Left hindlimb (tissue), 1 donor: Measurements from ENCODE around the gene HPD.
A peak's percentile ranks its signal among the peaks of the same experiment; 100 is the strongest.
"Not testable (repeated sequence)": the region's sequence is repeated elsewhere in the genome, so short reads cannot be mapped to it uniquely, and the experiment has no call there.

Experiments used
- DNase-seq: peaks from one replicate; pipeline ENCODE4 v3.0.0-alpha.2; 2018

The HPD gene

DNA sequence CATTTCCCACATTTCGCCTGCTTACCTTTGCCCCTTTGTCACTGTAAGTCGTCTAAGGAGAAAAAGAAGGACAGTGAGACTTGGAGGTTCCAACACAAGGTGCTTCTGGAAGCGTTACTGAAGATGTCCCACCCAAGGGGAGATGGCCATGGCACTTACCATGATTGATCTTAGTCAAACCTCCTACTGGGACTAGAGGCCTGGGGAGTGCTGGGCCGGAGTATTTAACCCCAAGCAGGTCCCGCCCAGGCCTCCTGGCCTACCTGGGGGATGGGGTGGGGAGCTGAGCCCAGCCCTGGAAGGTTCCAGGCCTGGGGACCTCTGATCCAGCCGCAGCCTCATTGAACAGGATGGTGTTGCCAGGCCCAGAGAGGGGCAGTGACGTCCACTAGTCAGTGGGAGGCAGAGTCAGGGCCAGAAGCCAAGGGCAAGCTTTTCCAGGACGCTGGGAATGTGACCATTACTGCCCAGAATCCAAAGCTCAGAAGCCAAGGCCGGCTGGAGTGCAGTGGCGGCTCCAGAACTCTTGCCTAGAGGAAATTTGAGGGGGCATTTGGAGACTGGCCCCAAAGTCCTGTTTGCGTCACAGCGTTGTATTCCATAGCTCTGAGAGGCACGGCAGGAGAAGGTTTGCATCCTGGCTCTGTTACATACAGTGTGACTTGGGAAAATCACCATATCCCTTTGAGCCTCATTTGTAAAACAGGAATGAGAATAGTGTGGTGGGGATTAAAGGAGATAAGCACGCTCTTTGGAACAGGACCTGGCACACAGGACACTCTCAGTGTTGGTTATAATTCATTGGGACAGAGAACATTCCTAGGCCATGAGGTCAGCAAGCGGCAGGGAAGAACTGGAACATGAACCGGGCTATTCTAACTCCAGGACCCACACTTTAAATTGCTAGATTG lies at the start of gene HPD:
Gene HPD, minus strand, starts transcription at position 198 of the 911 bp plus-strand sequence. Its CDS starts 36 bp downstream, at position 162.
- DNase-seq: peak; percentile 44

GRCh38 chr12:121905746-121906145 lies 47.1 kb upstream of the HPD start:
- DNase-seq: no peak

- no peak for DNase-seq
Measured at GRCh38 chr12:121903202-121903601, 44.5 kb upstream of the HPD start.

GRCh38 chr12:121899590-121899989 lies 40.9 kb upstream of the HPD start:
- DNase-seq: no peak

DNA sequence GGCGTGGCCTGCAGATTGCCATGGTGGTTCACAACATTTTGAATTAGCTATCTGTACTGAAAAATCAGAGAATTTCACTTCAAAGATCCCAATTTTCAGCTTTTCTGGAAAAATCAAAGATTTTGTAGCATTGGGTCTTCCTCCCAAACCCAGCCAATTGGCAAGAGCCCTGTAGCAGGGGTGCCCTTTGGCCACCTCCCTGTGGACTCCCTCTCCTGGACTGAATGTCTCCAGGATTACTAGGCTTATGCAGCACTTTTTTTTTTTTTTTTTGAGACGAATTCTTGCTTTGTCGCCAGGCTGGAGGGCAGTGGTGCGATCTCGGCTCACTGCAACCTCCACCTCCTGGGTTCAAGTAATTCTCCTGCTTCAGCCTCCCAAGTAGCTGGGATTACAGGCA lies 39.6 kb upstream of the HPD start:
- DNase-seq: no peak

- DNase-seq: no peak
Measured at GRCh38 chr12:121894633-121895032, 36.0 kb upstream of the HPD start.

GRCh38 chr12:121893961-121894460 lies 35.4 kb upstream of the HPD start:
- no peak for DNase-seq

GRCh38 chr12:121892673-121893561 lies 34.3 kb upstream of the HPD start:
- no peak for DNase-seq

DNA sequence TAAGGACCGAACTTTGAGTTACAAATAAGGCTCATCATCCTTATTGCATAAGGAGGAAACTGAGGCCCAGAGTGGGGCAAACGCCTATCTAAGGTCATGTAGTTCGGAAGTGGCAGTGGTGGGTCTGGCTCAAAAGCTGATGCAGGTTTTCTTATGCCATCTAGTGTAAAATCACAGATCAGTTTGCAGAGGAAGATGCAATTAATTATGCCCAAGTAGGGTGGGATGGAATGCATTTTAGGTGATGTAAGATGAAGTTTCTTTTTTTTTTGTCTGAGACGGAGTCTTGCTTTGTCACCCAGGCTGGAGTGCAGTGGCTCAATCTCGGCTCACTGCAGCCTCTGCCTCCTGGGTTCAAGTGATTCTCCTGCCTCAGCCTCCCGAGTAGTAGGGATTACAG lies 31.0 kb upstream of the HPD start:
- not testable (repeated sequence) for DNase-seq

DNA sequence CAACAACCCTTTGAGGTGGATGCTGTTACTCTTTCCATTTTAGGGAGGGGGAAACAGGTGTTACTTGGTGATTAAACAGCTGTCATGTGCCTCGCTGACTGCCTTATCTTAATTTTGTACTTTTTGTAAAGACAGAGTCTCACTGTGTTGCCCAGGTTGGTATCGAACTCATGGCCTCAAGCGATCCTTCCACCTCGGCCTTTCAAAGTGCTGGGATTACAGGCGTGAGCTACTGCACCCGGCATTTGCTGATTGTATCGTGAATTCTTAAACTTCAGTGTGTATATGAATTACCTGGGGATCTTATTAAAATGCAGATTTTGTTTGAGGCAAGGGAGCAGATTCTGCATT lies 30.6 kb upstream of the HPD start:
- DNase-seq: no peak

- DNase-seq: peak; percentile 97
Measured at GRCh38 chr12:121888478-121889273, 30.0 kb upstream of the HPD start, which contains the start of gene PSMD9. Gene PSMD9, plus strand, starts transcription at chr12:121888790. Its CDS starts 67 bp downstream, at chr12:121888857.

DNA sequence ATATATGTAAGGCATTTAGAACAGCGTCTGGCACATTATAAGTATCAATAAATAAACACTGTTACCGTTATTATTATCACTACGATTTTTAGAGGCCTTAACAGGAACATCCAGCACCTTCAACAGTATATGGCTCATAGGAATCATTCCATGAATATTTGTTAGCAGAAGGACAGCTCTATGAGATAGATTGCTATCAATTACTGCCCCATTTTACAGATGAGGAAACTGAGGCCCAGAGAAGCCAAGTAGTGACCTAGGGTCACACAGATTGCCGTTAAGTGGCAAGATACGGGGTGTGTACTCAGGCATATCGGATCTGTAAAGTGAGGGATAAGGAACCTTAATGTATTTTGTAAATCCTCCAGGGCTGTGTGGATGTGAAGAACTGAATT lies 29.4 kb upstream of the HPD start:
- DNase-seq: no peak

- DNase-seq: not testable (repeated sequence)
Measured at GRCh38 chr12:121885129-121885528, 26.5 kb upstream of the HPD start.

DNA sequence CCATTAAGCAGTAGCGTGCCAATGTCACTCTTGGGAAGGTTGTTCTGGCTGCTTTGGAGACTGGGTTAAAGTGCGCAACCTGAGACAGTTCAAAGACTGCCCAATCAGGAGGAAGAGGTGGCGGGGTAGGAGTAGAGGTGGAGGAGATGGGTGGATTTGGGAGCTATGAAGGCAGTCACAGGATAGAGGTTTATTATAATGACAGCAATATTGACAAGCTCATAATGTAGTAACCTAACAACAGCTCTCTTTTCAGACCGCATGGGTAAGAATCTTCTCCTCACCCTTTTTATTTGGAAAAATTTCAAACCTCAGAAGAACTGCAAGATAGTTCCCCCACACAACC lies 24.6 kb upstream of the HPD start:
- DNase-seq: no peak

GRCh38 chr12:121876080-121876447 lies 17.4 kb upstream of the HPD start:
- DNase-seq: not testable (repeated sequence)

DNA sequence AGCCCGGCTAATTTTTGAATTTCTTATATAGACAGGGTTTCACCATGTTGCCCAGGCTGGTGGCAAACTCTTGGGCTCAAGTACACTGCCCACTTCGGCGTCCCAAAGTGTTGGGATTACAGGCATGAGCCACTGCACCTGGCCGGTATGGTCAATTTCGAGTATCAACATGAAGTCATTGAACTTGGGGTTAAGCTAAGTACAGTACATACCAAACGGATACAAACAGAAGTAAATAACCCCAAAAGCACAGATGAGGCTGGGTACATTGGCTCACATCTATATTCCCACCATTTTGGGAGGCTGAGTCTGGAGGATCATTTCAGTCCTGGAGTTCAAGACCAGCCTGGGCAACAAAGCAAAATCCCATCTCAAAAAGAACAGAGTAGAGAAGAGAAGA lies 16.9 kb upstream of the HPD start:
- no peak for DNase-seq

GRCh38 chr12:121874071-121874470 lies 15.4 kb upstream of the HPD start:
- DNase-seq: no peak

- no peak for DNase-seq
Measured at GRCh38 chr12:121873216-121873569, 14.5 kb upstream of the HPD start.

DNA sequence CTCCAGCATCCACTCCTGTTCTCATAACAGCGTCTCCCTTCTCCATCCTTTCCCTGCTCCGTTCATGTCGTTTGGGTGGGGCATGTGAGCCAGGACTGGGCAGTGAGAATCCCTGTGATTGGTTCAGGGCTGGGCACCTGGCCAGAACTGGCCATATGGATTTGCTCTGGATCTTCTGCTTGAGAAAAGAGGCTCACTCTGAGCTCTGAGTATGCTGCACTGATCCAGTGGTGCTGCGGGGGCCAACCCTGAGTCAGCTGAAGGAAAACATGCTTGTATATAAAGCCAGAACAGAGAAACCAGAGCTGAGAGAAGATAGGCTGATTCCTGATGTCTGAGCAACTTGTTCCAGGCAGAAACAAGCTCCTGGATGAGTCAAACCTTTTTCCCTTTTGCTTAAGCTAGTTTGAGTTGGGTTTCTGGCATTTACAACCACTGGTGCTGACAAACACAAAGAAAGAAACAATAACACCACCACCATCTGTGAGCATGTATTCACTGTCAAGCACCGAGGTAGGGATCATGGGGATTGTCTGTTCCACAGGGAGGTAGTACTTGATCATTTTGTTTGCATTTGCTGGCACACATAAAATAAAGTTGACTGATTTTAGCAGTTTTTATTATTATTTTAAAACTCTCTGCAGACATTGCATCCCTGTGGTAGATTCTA lies 14.0 kb upstream of the HPD start:
- DNase-seq: peak; percentile 79

DNA sequence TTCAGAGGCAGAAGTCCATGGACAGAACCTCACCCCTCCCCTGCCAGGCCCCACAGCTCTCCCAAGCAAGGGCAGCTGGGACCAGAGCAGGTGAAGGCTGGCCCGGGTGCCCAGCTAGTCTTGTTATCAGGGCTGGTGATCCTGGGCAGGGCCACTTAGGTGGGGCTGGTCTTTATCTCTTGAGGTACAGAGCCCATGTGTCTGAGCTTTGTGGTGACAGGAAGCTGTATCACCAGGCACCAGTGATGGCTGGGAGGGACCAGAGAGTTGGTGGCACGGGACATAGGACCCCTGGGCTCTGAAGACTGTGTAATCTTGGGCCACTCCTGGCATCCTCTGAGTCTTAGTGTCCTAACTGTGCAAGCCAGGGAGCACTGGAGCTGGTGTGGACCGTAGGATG lies 12.8 kb upstream of the HPD start:
- no peak for DNase-seq

- not testable (repeated sequence) for DNase-seq
Measured at GRCh38 chr12:121869229-121869628, 10.6 kb upstream of the HPD start.

- no peak for DNase-seq
Measured at GRCh38 chr12:121866331-121866730, 7.7 kb upstream of the HPD start.
